Spleen (tissue), 11 donors: ENCODE results near the gene SLC1A2. TPM values are rescaled to one million over a fixed set of nuclear protein-coding genes. Genes with fewer than 3 reads are reported as not detected.

Experiments used
- DNase-seq: peaks from one replicate; pipeline ENCODE4 v3.0.0-alpha.2; 2020
- H3K27ac ChIP-seq, 8 donors: fragments of 200-600 bp; sonication (generic) in 7 of 8; 1 replicate in 4 of 8; 2 replicates in 4 of 8; pipeline versions ENCODE4 v1.5.0 to v1.8.0; 2016 to 2021; ENCODE audit warnings: inconsistent platforms in 4 of 8, mild to moderate bottlenecking in 4 of 8, moderate library complexity in 1 of 8
- H3K27me3 ChIP-seq, 7 donors: fragments of 200-600 bp; sonication (generic) in 6 of 7; replicated peaks in 1 of 7; 1 replicate in 4 of 7; 2 replicates in 3 of 7; pipeline versions ENCODE4 v1.5.0 to v1.8.0; 2016 to 2021; ENCODE audit warnings: inconsistent platforms in 3 of 7, mild to moderate bottlenecking in 1 of 7
- H3K36me3 ChIP-seq, 6 donors: fragments of 200-600 bp; sonication (generic) in 5 of 6; 1 replicate in 4 of 6; 2 replicates in 2 of 6; pipeline versions ENCODE4 v1.5.0 to v1.8.0; 2016 to 2021; ENCODE audit warnings: inconsistent platforms in 2 of 6
- H3K4me1 ChIP-seq, 6 donors: fragments of 200-600 bp; sonication (generic) in 5 of 6; 1 replicate in 3 of 6; 2 replicates in 3 of 6; pipeline versions ENCODE4 v1.5.0 to v1.8.0; 2016 to 2021; ENCODE audit warnings: inconsistent platforms in 3 of 6
- H3K4me3 ChIP-seq, 8 donors: fragments of 200-600 bp; sonication (generic) in 7 of 8; 1 replicate in 4 of 8; 2 replicates in 4 of 8; pipeline versions ENCODE4 v1.5.0 to v1.8.0; 2016 to 2021; ENCODE audit warnings: inconsistent platforms in 4 of 8, mild to moderate bottlenecking in 4 of 8, moderate library complexity in 2 of 8
- H3K9me3 ChIP-seq, 8 donors: fragments of 200-600 bp; sonication (generic) in 7 of 8; 1 replicate in 4 of 8; 2 replicates in 4 of 8; pipeline versions ENCODE4 v1.5.0 to v1.8.0; 2016 to 2021; ENCODE audit warnings: inconsistent platforms in 4 of 8
- POLR2A ChIP-seq, 3 donors: fragments of 450-650 bp; IDR thresholded peaks; one replicate each; pipeline ENCODE4 v1.5.1; 2017; ENCODE audit warnings: antibody characterized with exemption in 3 of 3, mild to moderate bottlenecking in 1 of 3
- POLR2AphosphoS5 ChIP-seq, 3 donors: sonication (generic); formaldehyde crosslinking; IDR thresholded peaks; one replicate each; pipeline ENCODE4 v1.5.1; 2017; ENCODE audit warnings: antibody characterized with exemption in 3 of 3
- WGBS, 5 donors: extraction: QIAGEN DNeasy Blood & Tissue Kit in 3 of 5; methylation state at CpG; one replicate each; pipeline versions ENCODE4 v1.1.5 to v1.1.7; 2013 to 2018; 5-methylcytosine and 5-hydroxymethylcytosine counted together
- intact Hi-C: fragments of 100-400 bp; cut with DNase I; formaldehyde crosslinking; loops from one replicate; pipeline ENCODE4 v1.15.0; 2023; ENCODE audit warnings: low total_unique reads
- polyA plus RNA-seq, 3 donors: library from polyadenylated mRNA; stranded (reverse); fragments of 200-250 nt; gene quantifications; one replicate each; pipeline ENCODE4 v1.2.1, GENCODE V29; 2013
- total RNA-seq, 7 donors: library from RNA; depleted of rRNA in 3 of 7; stranded (reverse); fragments of >200 nt in 3 of 7; fragmentation: NEBNext Ultra II Directional in 4 of 7; extraction: Animal tissue kit (Norgen Biotek cat#: 25700) in 4 of 7; gene quantifications; one replicate each; pipeline versions ENCODE4 v1.1.0 to v1.2.1, GENCODE V29; 2016 to 2021
- TF ChIP-seq, protein P1 (sequence below), 11 experiments: fragments of 200-600 bp in 7 of 11; fragments of 450-650 bp in 4 of 11; sonication (generic) in 4 of 11; IDR thresholded peaks in 8 of 11; conservative IDR thresholded peaks in 3 of 11; 1 replicate in 7 of 11; 2 replicates in 4 of 11; pipeline versions ENCODE4 v1.4.0 to v1.8.0; 2016 to 2021; ENCODE audit warnings: antibody characterized with exemption in 11 of 11, inconsistent platforms in 4 of 11, mild to moderate bottlenecking in 1 of 11
- donor health status: healthy with polysubstance abuse.
- donor health status: DM: no; HTN: no; CAD: no; lungs with moderate emphysema.
- donor health status: DM: no; HTN: no; CAD: no.
- donor health status: Bipolar disorder and iron deficiency.
- donor health status: healthy.
- donor health status: DM: no; HTN: no; CAD: no.
- donor health status: DM: yes; HTN: yes; CAD: no.

The SLC1A2 gene
- total and polyA plus RNA-seq, 10 donors: 0.26 to 3.8 (median 0.93) TPM

DNA sequence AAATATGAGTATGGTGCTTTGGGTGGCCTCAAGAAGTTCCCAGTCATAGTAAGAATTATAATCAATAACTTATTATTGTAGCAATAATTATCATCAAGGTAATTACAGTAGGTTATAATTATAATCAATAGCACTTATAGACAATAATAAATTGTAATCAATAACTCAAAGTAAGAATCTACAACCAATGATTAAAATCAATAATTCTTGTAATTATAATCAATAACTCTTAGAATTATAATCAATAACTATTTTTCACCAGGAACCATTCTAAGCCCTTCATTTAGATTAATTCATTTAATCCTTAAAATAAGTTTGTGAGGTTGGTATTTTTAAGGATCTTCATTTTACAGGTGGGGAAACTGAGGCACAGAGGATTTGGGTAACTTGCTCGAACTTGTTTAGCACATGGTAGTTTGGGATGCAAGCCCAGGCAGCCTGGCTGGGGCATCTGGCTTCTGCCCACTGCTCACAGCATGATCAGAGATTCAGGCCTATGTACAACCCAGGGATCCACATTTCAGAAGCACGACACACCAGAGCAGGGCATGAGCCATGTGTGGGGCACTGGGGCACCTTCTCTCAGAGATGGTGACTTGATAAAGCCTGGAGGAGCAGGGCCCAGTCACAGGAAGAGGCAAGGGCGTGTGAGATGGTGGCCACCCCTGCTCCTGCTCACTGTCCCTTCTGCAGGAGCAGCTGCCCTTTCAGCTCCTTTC lies 46.6 kb downstream of the SLC1A2 start:
- Histone ChIP-seq H3K27ac (no peak overlapping the region), H3K9me3 (no peaks in the 10 kb centered on the region), H3K4me1 (no peaks in the 10 kb centered on the region), H3K27me3 (no peaks in the 10 kb centered on the region), H3K36me3 (no peaks in the 10 kb centered on the region), H3K4me3 (no peak overlapping the region)
- DNase-seq: no peak
- TF ChIP-seq POLR2A (IDR thresholded peaks at IDR 0.05): no peak
- no peak for TF ChIP-seq POLR2AphosphoS5 (IDR thresholded peaks at IDR 0.05)
- TF ChIP-seq, protein P1, sequence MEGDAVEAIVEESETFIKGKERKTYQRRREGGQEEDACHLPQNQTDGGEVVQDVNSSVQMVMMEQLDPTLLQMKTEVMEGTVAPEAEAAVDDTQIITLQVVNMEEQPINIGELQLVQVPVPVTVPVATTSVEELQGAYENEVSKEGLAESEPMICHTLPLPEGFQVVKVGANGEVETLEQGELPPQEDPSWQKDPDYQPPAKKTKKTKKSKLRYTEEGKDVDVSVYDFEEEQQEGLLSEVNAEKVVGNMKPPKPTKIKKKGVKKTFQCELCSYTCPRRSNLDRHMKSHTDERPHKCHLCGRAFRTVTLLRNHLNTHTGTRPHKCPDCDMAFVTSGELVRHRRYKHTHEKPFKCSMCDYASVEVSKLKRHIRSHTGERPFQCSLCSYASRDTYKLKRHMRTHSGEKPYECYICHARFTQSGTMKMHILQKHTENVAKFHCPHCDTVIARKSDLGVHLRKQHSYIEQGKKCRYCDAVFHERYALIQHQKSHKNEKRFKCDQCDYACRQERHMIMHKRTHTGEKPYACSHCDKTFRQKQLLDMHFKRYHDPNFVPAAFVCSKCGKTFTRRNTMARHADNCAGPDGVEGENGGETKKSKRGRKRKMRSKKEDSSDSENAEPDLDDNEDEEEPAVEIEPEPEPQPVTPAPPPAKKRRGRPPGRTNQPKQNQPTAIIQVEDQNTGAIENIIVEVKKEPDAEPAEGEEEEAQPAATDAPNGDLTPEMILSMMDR (IDR thresholded peaks at IDR 0.05 in 8 of 11, conservative IDR thresholded peaks at IDR 0.05 in 3 of 11): no peak
- intact Hi-C loops: no loop called here
- 84 to 91% (median 86%) methylated on average over 3 of the region's 3 CpGs for WGBS, 5 donors

DNA sequence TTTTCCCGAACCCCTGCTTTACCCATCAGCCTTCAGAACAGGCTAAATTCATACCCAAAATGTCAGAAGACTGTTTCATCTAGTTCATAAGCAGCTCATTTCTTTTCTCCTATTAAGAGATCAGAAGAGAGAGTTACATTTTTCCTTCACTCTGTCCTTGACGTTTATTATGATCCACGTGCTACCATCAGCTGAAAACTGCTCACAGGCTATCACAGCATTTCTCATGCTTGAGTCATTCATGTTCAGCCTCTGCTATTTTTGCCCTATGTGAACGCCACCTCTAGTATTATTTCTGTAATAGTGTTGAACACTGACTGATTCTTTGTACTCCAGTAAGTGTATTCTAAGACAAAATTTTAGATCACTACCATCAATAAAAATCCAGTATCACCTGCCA lies 51.9 kb downstream of the SLC1A2 start:
- no peaks in the 10 kb centered on the region for H3K27me3 ChIP-seq
- intact Hi-C loops: no loop called here
- WGBS, 5 donors: 72 to 90% (median 84%) methylated on average over 4 of the region's 4 CpGs
- H3K27ac ChIP-seq: no peak overlapping the region
- no peak overlapping the region for H3K4me3 ChIP-seq
- DNase-seq: no peak
- H3K36me3 ChIP-seq: no peaks in the 10 kb centered on the region
- peaks cover 0 to 14% (median 0%) of the 10 kb centered on the region in 6 donors for H3K4me1 ChIP-seq
- H3K9me3 ChIP-seq: peaks cover 0 to 6% (median 0%) of the 10 kb centered on the region in 8 donors
- TF ChIP-seq POLR2AphosphoS5 (IDR thresholded peaks at IDR 0.05) (no peak), POLR2A (IDR thresholded peaks at IDR 0.05) (no peak)
- TF ChIP-seq, protein P1 (IDR thresholded peaks at IDR 0.05 in 8 of 11, conservative IDR thresholded peaks at IDR 0.05 in 3 of 11): no peak

DNA sequence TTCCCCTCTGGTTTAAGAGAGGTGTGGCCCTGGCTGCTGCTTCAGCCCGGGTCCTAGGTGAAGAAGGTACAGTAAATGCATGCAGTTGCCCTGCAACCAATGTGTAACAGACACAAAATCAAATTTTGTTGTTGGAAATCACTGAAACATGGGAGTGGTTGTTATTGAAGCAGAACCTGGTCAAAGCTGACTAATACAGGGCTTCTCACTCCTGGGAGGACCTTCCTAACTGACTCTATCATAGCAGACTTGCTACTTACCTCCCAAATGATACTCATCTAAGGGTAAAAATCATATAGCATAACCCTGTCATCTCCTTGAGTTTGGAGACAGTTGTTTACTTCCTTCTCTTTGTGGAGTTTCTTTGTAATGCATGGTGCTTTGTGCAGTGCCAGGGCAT lies 52.6 kb downstream of the SLC1A2 start:
- no peak overlapping the region for H3K27ac ChIP-seq
- H3K4me3 ChIP-seq: no peak overlapping the region
- DNase-seq: no peak
- intact Hi-C loops: no loop called here
- TF ChIP-seq POLR2A (IDR thresholded peaks at IDR 0.05) (no peak), POLR2AphosphoS5 (IDR thresholded peaks at IDR 0.05) (no peak)
- TF ChIP-seq, protein P1 (IDR thresholded peaks at IDR 0.05 in 8 of 11, conservative IDR thresholded peaks at IDR 0.05 in 3 of 11): no peak
- no peaks in the 10 kb centered on the region for H3K27me3 ChIP-seq
- peaks cover 0 to 14% (median 0%) of the 10 kb centered on the region in 6 donors for H3K4me1 ChIP-seq
- H3K9me3 ChIP-seq: peaks cover 0 to 6% (median 0%) of the 10 kb centered on the region in 8 donors
- 61 to 100% (median 76%) methylated on average over 1 of the region's 1 CpG for WGBS, 5 donors
- H3K36me3 ChIP-seq: no peaks in the 10 kb centered on the region

DNA sequence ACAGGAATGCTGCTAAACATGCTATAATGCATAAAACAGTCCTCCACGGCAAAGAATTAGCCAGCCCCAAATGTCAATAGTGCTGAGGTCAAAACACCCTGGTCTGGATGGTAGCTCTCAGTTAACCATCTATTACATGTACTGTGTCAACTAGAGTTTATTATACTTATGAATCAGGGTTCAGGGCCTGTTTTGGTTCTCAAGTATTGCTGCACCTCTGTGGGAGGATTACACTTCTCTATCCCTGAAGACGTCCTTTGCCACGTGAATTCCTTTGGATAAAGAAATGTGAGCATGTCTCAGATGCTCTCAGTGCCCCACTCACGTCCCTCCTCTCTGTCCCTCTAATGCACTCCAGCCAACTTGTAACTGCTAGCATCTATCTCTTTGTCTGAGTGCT lies 53.4 kb downstream of the SLC1A2 start:
- no peak for DNase-seq
- H3K36me3 ChIP-seq: no peaks in the 10 kb centered on the region
- no peak overlapping the region for H3K27ac ChIP-seq
- H3K9me3 ChIP-seq: peaks cover 0 to 6% (median 0%) of the 10 kb centered on the region in 8 donors
- no peak overlapping the region for H3K4me3 ChIP-seq
- H3K27me3 ChIP-seq: no peaks in the 10 kb centered on the region
- WGBS, 5 donors: 81 to 89% (median 84%) methylated on average over 4 of the region's 4 CpGs
- intact Hi-C loops: no loop called here
- TF ChIP-seq, protein P1 (IDR thresholded peaks at IDR 0.05 in 8 of 11, conservative IDR thresholded peaks at IDR 0.05 in 3 of 11): no peak
- TF ChIP-seq POLR2AphosphoS5 (IDR thresholded peaks at IDR 0.05) (no peak), POLR2A (IDR thresholded peaks at IDR 0.05) (no peak)
- peaks cover 0 to 14% (median 0%) of the 10 kb centered on the region in 6 donors for H3K4me1 ChIP-seq
